ENCODE results near the gene ADAM12. TPM values are rescaled to one million over a fixed set of nuclear protein-coding genes. Genes with fewer than 3 reads are reported as not detected.

Gene ADAM12
- polyA plus RNA-seq, 3 donors: 0.05 TPM; not detected in 2

DNA sequence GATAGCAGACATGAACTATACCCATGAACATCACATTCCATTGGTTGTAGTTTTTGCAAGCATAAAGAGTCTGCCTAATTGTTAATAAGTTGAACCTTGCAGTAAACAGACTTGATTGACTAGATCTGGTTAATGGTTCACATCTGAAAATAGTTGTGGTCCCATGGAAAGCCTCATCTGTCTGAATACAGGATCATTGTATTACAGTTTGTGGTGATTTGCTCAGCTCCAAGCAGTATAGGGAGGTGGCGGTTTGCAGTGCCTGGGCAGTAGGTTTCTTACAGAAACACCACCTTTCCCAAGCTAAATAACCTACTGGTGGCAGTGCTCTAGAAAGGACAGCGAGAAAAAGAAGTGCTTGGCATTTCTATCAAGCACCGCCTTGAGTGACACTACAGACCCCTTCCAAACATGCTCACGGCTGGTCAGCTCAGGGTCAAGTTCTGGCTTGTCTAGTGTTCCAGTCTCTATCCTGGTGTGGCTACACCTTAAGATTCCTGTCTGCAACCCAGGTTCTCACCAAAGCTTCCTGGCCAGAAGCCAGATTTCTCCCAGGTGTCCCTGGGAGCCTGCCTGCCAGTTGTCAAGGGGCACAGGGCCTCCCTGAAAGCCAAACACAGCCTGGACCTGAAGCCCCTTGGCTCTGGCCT is 372.0 kb downstream of the ADAM12 start:
- H4K20me1 ChIP-seq (ENCODE audit: insufficient read depth, low read length): no peaks in the 10 kb centered on the region
- WGBS (ENCODE audit: insufficient coverage): 95% methylated on average over 3 of the region's 4 CpGs
- no peaks in the 10 kb centered on the region for H3K9me3 ChIP-seq (replicated peaks in 1 of 2; ENCODE audit: control insufficient read depth in 1 of 2, insufficient read depth in 1 of 2, low read length in 2 of 2)
- intact Hi-C loops (cut with micrococcal nuclease): no loop called here
- no peaks in the 10 kb centered on the region for H3K79me2 ChIP-seq (ENCODE audit: insufficient read depth, low read length)
- no peak overlapping the region for H3K4me3 Mint-ChIP-seq
- no peak overlapping the region for H2AFZ ChIP-seq (ENCODE audit: insufficient read depth, low read depth, low read length, poor library complexity, severe bottlenecking)
- no peaks in the 10 kb centered on the region for H3K4me1 Mint-ChIP-seq
- H3K4me3 ChIP-seq (replicated peaks in 1 of 3; ENCODE audit: low read depth in 2 of 3, low read length in 3 of 3): no peak overlapping the region
- H3K4me2 ChIP-seq (replicated peaks; ENCODE audit: extremely low read depth, low read length, poor library complexity, severe bottlenecking): no peak overlapping the region
- no peaks in the 10 kb centered on the region for H3K36me3 Mint-ChIP-seq
- no peak for DNase-seq
- no peaks in the 10 kb centered on the region for H3K27me3 ChIP-seq (ENCODE audit: control insufficient read depth in 2 of 2, insufficient read depth in 2 of 2, low read length in 2 of 2)
- TF ChIP-seq, protein P1, sequence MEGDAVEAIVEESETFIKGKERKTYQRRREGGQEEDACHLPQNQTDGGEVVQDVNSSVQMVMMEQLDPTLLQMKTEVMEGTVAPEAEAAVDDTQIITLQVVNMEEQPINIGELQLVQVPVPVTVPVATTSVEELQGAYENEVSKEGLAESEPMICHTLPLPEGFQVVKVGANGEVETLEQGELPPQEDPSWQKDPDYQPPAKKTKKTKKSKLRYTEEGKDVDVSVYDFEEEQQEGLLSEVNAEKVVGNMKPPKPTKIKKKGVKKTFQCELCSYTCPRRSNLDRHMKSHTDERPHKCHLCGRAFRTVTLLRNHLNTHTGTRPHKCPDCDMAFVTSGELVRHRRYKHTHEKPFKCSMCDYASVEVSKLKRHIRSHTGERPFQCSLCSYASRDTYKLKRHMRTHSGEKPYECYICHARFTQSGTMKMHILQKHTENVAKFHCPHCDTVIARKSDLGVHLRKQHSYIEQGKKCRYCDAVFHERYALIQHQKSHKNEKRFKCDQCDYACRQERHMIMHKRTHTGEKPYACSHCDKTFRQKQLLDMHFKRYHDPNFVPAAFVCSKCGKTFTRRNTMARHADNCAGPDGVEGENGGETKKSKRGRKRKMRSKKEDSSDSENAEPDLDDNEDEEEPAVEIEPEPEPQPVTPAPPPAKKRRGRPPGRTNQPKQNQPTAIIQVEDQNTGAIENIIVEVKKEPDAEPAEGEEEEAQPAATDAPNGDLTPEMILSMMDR (IDR thresholded peaks at IDR 0.05): no peak
- no peak overlapping the region for H3K27ac ChIP-seq (ENCODE audit: low read depth in 1 of 2, low read length in 2 of 2)
- peaks cover 0 to 4% (median 2%) of the 10 kb centered on the region in 7 donors for H3K9me3 Mint-ChIP-seq
- no peaks in the 10 kb centered on the region for H3K4me1 ChIP-seq (ENCODE audit: control insufficient read depth in 1 of 2, insufficient read depth in 2 of 2, low read length in 2 of 2)
- H3K27me3 Mint-ChIP-seq (ENCODE audit: low read depth in 3 of 3): peaks cover 0 to 2% (median 2%) of the 10 kb centered on the region in 3 donors
- peak overlapping the region in 1 of 7 donors; percentile 1 for H3K27ac Mint-ChIP-seq
- no peak overlapping the region for H3K9ac ChIP-seq (ENCODE audit: insufficient read depth, low read length, poor library complexity, severe bottlenecking)
- H3K36me3 ChIP-seq (replicated peaks in 1 of 2; ENCODE audit: control insufficient read depth in 1 of 2, insufficient read depth in 2 of 2, low read length in 2 of 2): no peaks in the 10 kb centered on the region

DNA sequence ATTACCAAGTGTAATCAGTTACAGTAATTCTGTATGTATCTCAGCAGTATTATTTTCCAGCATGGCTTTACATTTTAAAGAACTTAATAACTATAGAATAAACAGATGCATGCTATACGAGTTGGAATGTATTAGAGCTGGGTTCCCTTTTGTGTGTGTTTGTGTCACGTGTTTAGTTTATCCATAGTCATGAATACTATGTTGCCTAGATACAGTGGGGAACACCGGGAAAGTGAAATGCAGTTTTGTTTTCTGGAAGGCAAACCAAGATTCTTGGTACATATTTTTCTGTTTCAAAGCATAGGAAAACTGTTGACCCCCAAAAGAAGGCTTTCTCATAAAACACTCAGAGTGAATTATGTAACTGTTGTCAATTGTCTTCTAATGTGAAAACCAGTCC is 372.9 kb downstream of the ADAM12 start:
- H3K4me1 ChIP-seq (ENCODE audit: control insufficient read depth in 1 of 2, insufficient read depth in 2 of 2, low read length in 2 of 2): no peaks in the 10 kb centered on the region
- 71% methylated on average over 1 of the region's 3 CpGs for WGBS (ENCODE audit: insufficient coverage)
- no peak overlapping the region for H3K9ac ChIP-seq (ENCODE audit: insufficient read depth, low read length, poor library complexity, severe bottlenecking)
- no peak for DNase-seq
- TF ChIP-seq, protein P1 (IDR thresholded peaks at IDR 0.05): no peak
- H3K79me2 ChIP-seq (ENCODE audit: insufficient read depth, low read length): no peaks in the 10 kb centered on the region
- no peaks in the 10 kb centered on the region for H3K27me3 ChIP-seq (ENCODE audit: control insufficient read depth in 2 of 2, insufficient read depth in 2 of 2, low read length in 2 of 2)
- H3K4me1 Mint-ChIP-seq: no peaks in the 10 kb centered on the region
- H4K20me1 ChIP-seq (ENCODE audit: insufficient read depth, low read length): no peaks in the 10 kb centered on the region
- H2AFZ ChIP-seq (ENCODE audit: insufficient read depth, low read depth, low read length, poor library complexity, severe bottlenecking): no peak overlapping the region
- H3K27ac ChIP-seq (ENCODE audit: low read depth in 1 of 2, low read length in 2 of 2): no peak overlapping the region
- no peak overlapping the region for H3K27ac Mint-ChIP-seq
- no peaks in the 10 kb centered on the region for H3K36me3 ChIP-seq (replicated peaks in 1 of 2; ENCODE audit: control insufficient read depth in 1 of 2, insufficient read depth in 2 of 2, low read length in 2 of 2)
- peaks cover 0 to 5% (median 2%) of the 10 kb centered on the region in 7 donors for H3K9me3 Mint-ChIP-seq
- intact Hi-C loops (cut with micrococcal nuclease): no loop called here
- H3K4me3 Mint-ChIP-seq: no peak overlapping the region
- H3K4me2 ChIP-seq (replicated peaks; ENCODE audit: extremely low read depth, low read length, poor library complexity, severe bottlenecking): no peak overlapping the region
- H3K9me3 ChIP-seq (replicated peaks in 1 of 2; ENCODE audit: control insufficient read depth in 1 of 2, insufficient read depth in 1 of 2, low read length in 2 of 2): no peaks in the 10 kb centered on the region
- H3K36me3 Mint-ChIP-seq: no peaks in the 10 kb centered on the region
- H3K4me3 ChIP-seq (replicated peaks in 1 of 3; ENCODE audit: low read depth in 2 of 3, low read length in 3 of 3): no peak overlapping the region
- H3K27me3 Mint-ChIP-seq (ENCODE audit: low read depth in 3 of 3): peaks cover 0 to 2% (median 2%) of the 10 kb centered on the region in 3 donors
